ENCODE measurements around the gene SYTL1. TPM values are rescaled to one million over a fixed set of nuclear protein-coding genes. Genes with fewer than 3 reads are reported as not detected.

SYTL1 gene
- total and polyA plus RNA-seq, 9 of the 15 experiments (the other 6 are each of a cell fraction or from before 2014, with no cell fraction given), result 0.04 to 9.3 (median 1.7) TPM

GRCh38 chr1:27392096-27392777 is 50.4 kb downstream of the SYTL1 start, which contains the start of gene GPR3 (continued):
- TF ChIP-seq U2AF1 (optimal IDR thresholded peaks at IDR 0.05; ENCODE audit: low read depth, low read length) (no peak), HDAC8 (tag; IDR thresholded peaks at IDR 0.05) (no peak), DDX20 (tag; IDR thresholded peaks at IDR 0.05; ENCODE audit: low read depth) (no peak), HSF4 (CRISPR knock-in tag; IDR thresholded peaks at IDR 0.05; ENCODE audit: borderline replicate concordance) (no peak), NFIC (IDR thresholded peaks at IDR 0.05) (no peak), CSDE1 (IDR thresholded peaks at IDR 0.05) (no peak), SAFB2 (IDR thresholded peaks at IDR 0.05; ENCODE audit: borderline replicate concordance, low read depth, low read length, severe bottlenecking) (no peak), ZNF589 (CRISPR knock-in tag; IDR thresholded peaks at IDR 0.05; ENCODE audit: low read depth) (no peak), NBN (IDR thresholded peaks at IDR 0.05; ENCODE audit: low read depth) (peak; percentile 69), KDM5B (IDR thresholded peaks at IDR 0.05; ENCODE audit: insufficient replicate concordance, low read depth, low read length) (peak; percentile 78), DNMT1 (IDR thresholded peaks at IDR 0.05) (0 out of 2 replicates have a peak, but pooled peaks have one; percentile 30), SIX5 (IDR thresholded peaks at IDR 0.05; ENCODE audit: borderline replicate concordance in 1 of 2, insufficient read depth in 1 of 2, low read depth in 1 of 2, low read length in 2 of 2) (no peak), CC2D1A (IDR thresholded peaks at IDR 0.05) (peak; percentile 36; the same call in 1 of the 2 replicates), JUN (IDR thresholded peaks at IDR 0.05; ENCODE audit: borderline replicate concordance, low read depth, low read length) (peak; percentile 92), JUN (CRISPR knock-in tag; IDR thresholded peaks at IDR 0.05; ENCODE audit: borderline replicate concordance) (no peak), FOXA3 (CRISPR knock-in tag; conservative IDR thresholded peaks at IDR 0.05 in 1 of 2, IDR thresholded peaks at IDR 0.05 in 1 of 2) (no peak), ZKSCAN1 (IDR thresholded peaks at IDR 0.05; ENCODE audit: low read depth, low read length) (no peak), PHF21A (IDR thresholded peaks at IDR 0.05; ENCODE audit: borderline replicate concordance, low read depth) (peak; percentile 83; the same call in 1 of the 2 replicates), ZNF431 (CRISPR knock-in tag; IDR thresholded peaks at IDR 0.05) (no peak), LARP7 (IDR thresholded peaks at IDR 0.05) (peak; percentile 76), CREBBP (IDR thresholded peaks at IDR 0.05; ENCODE audit: low read depth, low read length) (no peak), FOXK1 (CRISPR knock-in tag; IDR thresholded peaks at IDR 0.05; ENCODE audit: borderline replicate concordance) (no peak), HNRNPK (IDR thresholded peaks at IDR 0.05; ENCODE audit: low read depth, low read length, poor library complexity, severe bottlenecking) (no peak), RAD51 (IDR thresholded peaks at IDR 0.05; ENCODE audit: borderline replicate concordance, low read depth) (peak; percentile 40; the same call in 1 of the 2 replicates), ZNF655 (CRISPR knock-in tag; IDR thresholded peaks at IDR 0.05) (no peak), ZNF780A (CRISPR knock-in tag; IDR thresholded peaks at IDR 0.05) (no peak)
- TF ChIP-seq, protein P1, sequence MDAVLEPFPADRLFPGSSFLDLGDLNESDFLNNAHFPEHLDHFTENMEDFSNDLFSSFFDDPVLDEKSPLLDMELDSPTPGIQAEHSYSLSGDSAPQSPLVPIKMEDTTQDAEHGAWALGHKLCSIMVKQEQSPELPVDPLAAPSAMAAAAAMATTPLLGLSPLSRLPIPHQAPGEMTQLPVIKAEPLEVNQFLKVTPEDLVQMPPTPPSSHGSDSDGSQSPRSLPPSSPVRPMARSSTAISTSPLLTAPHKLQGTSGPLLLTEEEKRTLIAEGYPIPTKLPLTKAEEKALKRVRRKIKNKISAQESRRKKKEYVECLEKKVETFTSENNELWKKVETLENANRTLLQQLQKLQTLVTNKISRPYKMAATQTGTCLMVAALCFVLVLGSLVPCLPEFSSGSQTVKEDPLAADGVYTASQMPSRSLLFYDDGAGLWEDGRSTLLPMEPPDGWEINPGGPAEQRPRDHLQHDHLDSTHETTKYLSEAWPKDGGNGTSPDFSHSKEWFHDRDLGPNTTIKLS (IDR thresholded peaks at IDR 0.05; ENCODE audit: borderline replicate concordance, low read depth), result peak; percentile 81

Data from K562 (cell line).